Mesenteric fat pad (tissue), 1 donor: ENCODE results near the gene HSD11B2. TPM values are rescaled to one million over a fixed set of nuclear protein-coding genes. Genes with fewer than 3 reads are reported as not detected.

Experiments used
- DNase-seq: peaks from one replicate; pipeline ENCODE4 v3.0.0-alpha.2; 2020; ENCODE audit warnings: low spot score
- total RNA-seq: library from RNA; stranded (reverse); fragmentation: NEBNext Ultra II Directional; extraction: Animal tissue kit (Norgen Biotek cat#: 25700); gene quantifications from one replicate; pipeline ENCODE4 v1.2.1, GENCODE V29; 2021
- donor health status: DM: yes; HTN: yes; CAD: no.

HSD11B2 gene
- total RNA-seq, 1 donor from 2014 or later = 0.71 TPM

GRCh38 chr16:67471758-67472384, 41.0 kb downstream of the HSD11B2 start:
- DNase-seq = no peak

- DNase-seq = no peak
Observed at GRCh38 chr16:67474551-67475455, 43.9 kb downstream of the HSD11B2 start.

DNA sequence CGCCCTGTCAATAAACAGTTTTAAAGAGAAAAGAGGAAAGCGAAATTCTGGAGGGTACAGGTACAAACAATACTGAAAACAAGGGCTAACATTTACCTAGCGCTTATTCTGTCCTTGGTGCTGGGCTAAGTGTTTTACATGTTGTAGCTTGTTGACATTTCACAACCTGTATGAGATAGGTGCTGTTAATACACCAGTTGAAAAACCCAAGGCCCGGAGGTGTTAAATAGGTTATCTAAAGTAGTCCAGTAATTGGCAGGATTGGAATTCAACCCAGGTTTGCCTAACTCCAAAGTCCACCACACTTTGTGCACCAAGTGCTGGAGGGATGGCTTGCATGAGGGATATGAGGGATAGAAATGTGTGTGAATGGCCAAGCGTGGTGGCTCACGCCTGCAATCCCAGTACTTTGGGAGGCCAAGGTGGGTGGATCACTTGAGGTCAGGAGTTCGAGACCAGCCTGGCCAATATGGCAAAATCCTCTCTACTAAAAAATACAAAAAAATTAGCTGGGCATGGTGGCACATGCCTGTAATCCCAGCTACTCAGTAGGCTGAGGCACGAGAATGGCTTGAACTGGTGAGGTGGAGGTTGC, 47.1 kb downstream of the HSD11B2 start:
- no peak for DNase-seq

DNA sequence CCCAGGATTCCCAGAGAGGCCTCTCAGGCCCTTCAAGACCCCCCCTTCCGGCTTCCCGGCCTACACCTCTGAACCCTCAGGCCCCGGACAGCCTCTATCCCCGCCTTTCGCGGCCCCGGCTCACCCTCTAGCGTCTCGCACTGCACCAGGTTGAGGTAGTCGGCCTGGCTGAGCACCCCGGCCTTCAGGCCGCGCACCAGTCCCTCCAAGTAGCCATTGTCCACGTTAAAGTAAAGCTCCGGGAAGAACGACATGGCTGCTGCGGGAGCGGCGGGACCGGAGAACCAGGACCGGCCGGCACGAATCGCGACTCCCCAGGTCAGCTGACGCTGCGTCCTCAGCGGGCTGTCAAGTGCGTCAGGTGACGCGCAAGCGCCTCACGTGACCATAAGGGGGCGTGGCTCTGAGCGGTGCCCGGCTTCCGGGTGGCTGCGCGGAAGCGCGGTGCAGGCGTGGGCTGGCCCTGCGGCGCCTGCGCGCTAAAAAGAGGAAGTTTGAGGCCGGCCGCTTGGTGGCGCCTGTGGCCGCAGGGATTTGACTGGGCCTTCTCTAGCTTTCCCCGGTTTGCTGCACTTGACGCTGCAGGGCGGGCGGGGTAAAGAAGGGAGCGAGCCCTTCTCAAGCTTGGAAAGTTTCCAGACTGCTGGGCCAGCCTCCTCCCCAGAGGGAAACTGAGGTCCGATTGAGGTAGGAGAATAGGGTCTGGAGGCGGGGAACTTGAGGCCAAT, 50.1 kb downstream of the HSD11B2 start, which contains the start of gene ATP6V0D1:
Gene ATP6V0D1 (minus strand): TSS at position 325 of the 728 bp plus-strand sequence. CDS start 71 bp downstream, at position 254.
- DNase-seq = peak; percentile 100

GRCh38 chr16:67481561-67482232, 50.8 kb downstream of the HSD11B2 start:
- DNase-seq = no peak

- DNase-seq = no peak
Observed at GRCh38 chr16:67482233-67482924, 51.5 kb downstream of the HSD11B2 start.

GRCh38 chr16:67483150-67483549, 52.2 kb downstream of the HSD11B2 start, which contains the start of gene AGRP:
Gene AGRP, minus strand, starts transcription at chr16:67483547. Its CDS starts 149 bp downstream, at chr16:67483398.
- DNase-seq = no peak

GRCh38 chr16:67483731-67484525, 53.0 kb downstream of the HSD11B2 start:
- DNase-seq = no peak

DNA sequence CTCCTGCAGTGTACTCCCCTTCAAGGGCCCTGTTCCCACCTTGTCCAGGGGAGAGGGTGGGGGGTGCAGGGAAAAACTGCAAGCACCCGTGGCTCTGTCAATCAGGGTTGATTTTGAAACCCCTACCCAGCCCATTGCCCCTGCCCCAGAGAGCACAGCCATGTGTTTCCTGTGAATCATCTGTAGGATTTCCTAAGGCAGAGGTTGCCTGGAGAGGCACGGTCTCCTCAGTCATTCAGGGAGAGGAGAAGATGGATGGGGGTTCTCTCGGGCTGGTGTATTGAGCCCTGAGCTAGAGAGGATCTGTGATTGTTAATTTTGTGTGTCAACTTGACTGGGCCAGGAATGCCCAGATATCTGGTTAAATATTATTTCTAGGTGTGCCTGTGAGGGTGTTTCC, 55.9 kb downstream of the HSD11B2 start:
- DNase-seq = no peak

Other genes starting within 250 kb of the HSD11B2 start
- 14.5 TPM for gene MATCAP1, start 247.2 kb upstream of the HSD11B2 start, total RNA-seq
- gene EXOC3L1, start 241.0 kb upstream of the HSD11B2 start, total RNA-seq = 4.1 TPM
- 68.4 TPM for gene E2F4, start 239.0 kb upstream of the HSD11B2 start, total RNA-seq
- 1.2 TPM for gene ELMO3, start 232.0 kb upstream of the HSD11B2 start, total RNA-seq
- gene TMEM208, start 204.0 kb upstream of the HSD11B2 start, total RNA-seq = 36.5 TPM
- 36.6 TPM for gene FHOD1, start 183.6 kb upstream of the HSD11B2 start, total RNA-seq
- 0.55 TPM for gene SLC9A5, start 182.1 kb upstream of the HSD11B2 start, total RNA-seq
- 4.0 TPM for gene PLEKHG4, start 151.6 kb upstream of the HSD11B2 start, total RNA-seq
- not detected for gene KCTD19, start 104.4 kb upstream of the HSD11B2 start, total RNA-seq
- 0.22 TPM for gene LRRC36, start 104.3 kb upstream of the HSD11B2 start, total RNA-seq
- 4.8 TPM for gene TPPP3, start 37.6 kb upstream of the HSD11B2 start, total RNA-seq
- gene ZDHHC1, start 14.6 kb upstream of the HSD11B2 start, total RNA-seq = 9.5 TPM
- gene ATP6V0D1, start 50.0 kb downstream of the HSD11B2 start, total RNA-seq = 89.5 TPM
- gene AGRP, start 52.4 kb downstream of the HSD11B2 start, total RNA-seq = not detected
- gene RIPOR1, start 97.7 kb downstream of the HSD11B2 start, total RNA-seq = 107 TPM
- gene CTCF, start 131.4 kb downstream of the HSD11B2 start, total RNA-seq = 26.2 TPM
- gene CARMIL2, start 214.0 kb downstream of the HSD11B2 start, total RNA-seq = 0.96 TPM
- 11.5 TPM for gene ACD, start 229.1 kb downstream of the HSD11B2 start, total RNA-seq
- 3.9 TPM for gene PARD6A, start 229.8 kb downstream of the HSD11B2 start, total RNA-seq
- gene ENKD1, start 235.6 kb downstream of the HSD11B2 start, total RNA-seq = 11.4 TPM
- gene C16orf86, start 235.7 kb downstream of the HSD11B2 start, total RNA-seq = 2.9 TPM